ENCODE data around the gene UBE2QL1.

The UBE2QL1 gene

DNA sequence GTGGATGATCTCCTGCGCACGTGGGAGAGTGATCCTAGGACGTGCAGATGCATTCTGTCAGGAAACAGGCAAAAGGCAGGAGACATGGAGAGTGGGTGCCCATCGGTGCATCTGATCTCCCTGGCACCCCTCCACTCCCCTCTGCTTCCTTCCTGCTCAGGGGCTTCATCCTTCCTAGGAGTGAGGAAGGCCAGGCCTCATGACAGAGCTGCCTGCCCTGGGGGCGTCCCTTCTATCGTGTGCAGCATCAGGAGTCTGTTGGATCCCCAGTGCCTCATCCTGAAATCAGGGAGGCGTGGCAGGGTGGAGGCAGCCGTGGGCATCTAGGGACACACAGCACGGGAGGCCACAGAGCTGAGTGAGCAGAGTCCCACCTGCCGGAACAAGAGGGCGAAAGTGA lies 30.1 kb downstream of the UBE2QL1 start:
- DNase-seq (ENCODE audit: low read depth) = no peak

DNA sequence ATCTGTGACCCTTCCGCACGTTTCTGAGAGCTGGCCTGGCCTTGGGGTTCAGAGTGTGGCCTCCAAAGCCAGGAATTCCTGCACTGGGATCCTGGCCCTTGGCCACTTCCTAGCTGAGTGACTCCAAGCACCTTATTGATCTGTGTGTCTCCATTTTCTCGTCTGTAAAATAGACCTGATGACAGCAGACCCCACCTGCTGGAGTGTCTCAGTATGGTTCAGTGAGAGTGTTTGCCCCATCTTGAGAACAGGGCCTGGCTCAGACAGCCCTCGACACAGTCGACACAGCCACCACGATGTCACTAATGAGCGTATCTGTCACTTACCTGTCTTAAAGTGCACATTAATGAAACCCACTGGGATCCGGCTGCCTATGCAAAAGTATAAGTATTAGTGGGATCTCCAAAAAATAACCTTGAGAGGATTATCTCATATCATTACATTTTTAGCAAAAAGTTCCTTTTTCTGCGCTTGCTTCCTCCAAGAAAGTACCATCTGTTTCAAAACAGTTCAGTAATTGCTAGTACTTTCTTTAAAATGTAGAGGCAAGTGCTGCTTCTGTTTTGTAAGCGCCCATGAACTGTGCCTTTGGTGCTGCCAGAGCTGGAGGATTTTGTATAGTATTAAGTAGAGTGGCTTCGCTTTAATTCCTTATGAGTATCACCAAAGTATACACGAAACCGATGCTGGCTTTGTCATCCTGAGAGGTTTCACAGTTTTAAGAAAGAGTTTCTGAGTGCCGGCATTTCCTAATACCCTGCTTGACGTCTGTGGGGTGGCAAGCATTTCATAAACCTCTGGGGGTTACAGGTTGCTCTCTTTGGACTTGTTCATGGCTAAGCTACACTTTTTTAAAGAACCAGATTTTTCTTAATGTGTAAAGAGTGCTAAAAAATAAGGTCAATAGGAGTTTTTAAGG lies 31.7 kb downstream of the UBE2QL1 start:
- no peak for DNase-seq (ENCODE audit: low read depth)

DNA sequence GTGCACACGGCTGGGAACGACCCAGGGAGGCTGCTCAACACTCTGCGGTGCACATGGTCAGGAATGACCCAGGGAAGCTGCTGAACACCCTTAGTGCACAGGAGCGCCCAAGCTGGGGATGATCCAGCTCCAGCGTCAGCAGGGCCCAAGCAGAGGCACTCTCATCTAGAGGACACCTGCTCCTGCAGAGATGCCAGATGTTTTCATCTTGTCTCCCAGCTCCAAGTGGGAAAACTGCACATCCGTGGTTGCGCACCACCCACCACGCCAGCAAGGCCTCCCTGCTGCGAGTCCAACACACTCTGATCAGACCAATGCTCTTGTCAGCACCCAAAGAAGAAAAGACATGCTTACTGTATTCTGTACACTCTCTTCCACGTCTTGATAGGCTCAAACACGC lies 34.1 kb downstream of the UBE2QL1 start:
- DNase-seq (ENCODE audit: low read depth) = no peak

DNA sequence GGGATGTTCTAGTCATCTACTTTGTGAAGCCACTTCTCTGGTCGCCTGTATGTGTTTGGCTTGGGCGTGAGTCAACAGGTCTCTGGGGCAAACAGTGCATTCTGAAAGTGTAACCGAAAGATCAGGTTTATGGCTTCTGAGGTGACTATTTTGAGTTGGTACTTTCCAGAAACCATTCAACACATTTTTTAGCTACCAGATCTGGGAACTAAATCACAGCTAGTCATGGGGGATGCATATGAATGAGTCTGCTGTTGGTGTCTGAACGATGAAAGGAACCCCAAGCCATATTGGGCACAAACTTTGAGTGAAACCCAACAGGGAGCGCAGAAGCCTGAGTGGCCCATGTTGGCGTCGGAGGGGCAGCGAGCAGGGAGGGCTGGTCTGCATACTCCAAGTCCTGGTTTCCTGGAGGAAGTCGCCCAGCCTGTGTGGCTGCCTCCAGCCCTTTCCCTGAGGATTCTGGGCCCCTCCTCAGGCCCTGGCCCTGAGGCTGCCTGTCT lies 35.3 kb downstream of the UBE2QL1 start:
- no peak for DNase-seq (ENCODE audit: low read depth)

DNA sequence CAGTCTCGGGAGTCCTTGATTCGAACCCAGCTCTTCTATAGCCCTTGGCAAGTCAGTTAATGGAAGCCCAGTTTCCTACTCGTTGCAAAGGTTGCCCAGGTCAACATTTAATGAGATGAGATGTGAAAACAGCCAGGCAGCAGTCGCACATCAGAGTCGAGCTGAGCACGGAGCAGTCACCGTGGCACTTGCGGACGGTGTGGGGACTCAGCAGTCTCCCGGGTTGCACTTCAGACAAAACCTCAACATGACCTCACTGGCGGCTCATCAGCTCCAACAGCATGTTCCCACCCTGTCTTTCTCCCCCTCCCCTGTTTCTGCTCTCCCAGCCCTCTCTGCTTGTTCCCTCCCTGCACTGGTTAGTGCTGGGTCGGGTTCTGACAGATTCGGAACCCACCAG lies 35.8 kb downstream of the UBE2QL1 start:
- DNase-seq (ENCODE audit: low read depth) = no peak

DNA sequence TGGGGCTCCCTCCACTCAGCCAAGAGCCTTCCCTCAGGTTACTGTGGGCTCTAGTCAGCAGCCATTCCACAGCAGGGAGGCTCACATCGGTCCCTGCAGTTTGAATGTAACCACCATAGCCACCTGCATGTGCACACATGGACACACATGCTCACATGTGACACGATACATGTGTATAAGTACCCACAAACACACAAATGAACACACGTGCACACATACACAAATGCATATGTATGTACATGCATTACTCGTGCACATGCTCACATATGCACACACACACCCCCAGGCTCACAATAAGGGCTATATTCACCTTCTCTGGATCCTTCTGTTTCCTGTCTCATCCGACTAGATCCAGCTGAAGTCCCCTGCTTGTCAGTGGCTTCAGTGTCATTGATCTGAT lies 36.2 kb downstream of the UBE2QL1 start:
- no peak for DNase-seq (ENCODE audit: low read depth)

DNA sequence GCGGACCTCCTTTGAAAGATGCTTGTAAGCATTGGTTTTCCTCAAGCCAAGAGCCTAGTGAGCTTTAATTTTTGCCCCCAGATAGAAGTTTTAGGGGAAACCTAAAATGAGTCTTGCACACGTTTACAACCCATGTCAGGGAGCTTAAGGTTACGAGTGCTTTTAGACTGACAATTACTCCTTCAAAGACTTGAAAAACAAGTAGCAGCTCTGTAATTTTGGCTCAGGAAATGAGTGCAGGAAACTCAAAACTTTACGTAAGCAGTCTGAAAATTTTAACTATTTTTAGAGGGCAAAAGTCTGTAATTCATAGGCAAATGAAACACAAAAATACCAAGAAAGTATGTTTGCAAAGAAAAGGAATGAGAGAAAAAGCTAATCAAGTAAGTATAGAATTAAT lies 36.8 kb downstream of the UBE2QL1 start:
- no peak for DNase-seq (ENCODE audit: low read depth)

DNA sequence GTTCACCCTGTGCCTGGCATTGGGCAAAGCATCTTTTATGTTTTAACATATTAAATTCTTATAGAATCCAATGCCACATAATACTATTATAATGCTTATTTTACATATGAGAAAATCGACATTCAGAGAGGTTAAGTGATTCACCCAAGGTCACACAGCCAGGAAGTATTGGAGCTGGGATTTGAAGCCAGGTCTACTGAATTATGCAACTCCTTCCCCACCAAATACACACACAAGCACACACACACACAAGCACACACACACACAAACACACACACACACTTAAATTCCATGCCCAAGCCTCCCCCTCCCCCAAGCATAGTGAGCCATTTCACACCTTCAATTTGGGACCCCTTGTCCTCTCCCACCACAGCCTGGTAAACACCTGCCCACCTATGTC lies 37.4 kb downstream of the UBE2QL1 start:
- no peak for DNase-seq (ENCODE audit: low read depth)

DNA sequence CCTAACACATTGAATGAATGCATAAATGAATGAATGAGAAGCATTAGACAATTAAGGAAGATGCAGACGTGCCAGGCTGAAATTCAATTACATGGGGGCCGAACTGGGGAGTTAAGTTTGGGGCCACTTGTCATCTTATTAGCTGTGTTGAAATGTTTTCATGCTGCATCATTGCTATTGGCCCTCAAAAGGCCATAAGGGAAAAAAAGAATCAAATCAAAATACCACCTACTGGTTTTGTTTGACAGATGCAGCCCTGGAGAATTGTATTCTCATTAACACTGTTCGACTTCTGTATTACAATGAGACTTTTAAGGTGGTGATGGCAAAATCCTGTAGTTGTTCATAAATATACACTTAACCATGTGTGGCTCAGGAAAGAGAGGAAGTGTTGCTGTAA lies 38.4 kb downstream of the UBE2QL1 start:
- no peak for DNase-seq (ENCODE audit: low read depth)

DNA sequence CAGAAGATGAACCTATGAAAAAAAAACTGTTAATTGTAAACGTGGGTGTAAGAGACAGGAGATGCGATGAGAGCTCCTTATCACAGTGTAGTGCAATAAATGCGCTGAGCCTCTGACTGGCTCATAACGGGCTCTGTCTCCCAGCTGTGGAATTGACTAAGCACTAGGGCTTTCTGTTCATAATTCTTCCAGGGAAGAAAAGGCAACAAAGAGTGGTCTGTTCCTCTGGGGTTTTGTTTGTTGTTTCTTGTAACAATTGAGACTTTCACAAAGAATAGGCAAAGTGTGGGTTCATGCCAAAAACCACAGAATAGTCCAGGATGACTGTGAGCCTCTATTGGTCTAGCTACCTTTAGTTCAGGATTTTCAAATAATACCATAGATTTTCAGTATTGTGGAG lies 39.4 kb downstream of the UBE2QL1 start:
- no peak for DNase-seq (ENCODE audit: low read depth)

DNA sequence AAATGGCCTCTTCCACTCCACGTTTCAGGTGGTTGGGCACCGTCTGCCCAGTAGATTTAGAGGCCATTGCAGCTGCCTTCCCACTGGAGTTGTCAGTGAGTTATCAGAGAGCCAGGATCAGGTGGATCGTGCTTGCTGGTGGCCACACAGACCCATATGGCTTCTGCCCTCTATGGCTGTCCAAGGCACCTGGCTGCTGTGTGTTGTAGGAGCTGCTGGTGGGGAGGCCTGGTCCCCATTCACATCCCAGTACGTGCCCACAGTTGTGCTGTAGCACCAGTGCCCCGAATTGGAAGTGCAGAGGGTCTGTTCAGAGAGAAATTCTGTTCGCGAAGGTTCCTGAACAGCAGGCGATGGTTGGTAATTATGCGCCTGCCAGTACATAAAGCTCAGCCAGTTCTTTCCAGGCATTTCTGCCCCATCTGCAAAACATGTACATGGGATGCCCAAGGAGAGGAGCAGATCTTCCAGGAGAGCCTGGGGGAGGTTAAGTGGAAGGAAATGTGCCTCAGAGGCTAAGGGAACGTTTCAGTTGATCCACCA lies 41.1 kb downstream of the UBE2QL1 start:
- no peak for DNase-seq (ENCODE audit: low read depth)

DNA sequence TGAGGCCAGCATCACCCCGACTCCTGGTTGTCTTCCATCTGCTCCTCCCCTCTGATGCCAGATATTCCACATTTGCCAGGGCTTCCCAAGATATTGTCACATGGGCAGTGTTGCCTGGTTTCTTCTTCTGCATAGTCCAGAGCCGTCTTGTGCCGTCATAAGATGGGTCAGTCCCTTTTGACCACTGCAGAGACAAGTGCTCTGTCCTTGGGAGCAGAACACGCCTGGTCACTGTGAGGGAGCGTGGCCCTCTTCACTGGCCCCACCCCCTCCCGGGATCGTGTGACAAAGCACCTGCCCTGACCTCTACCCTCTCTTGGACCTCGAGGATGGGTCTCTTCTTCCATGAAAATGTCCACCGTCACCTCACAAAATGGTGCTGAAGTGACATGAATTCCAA lies 41.6 kb downstream of the UBE2QL1 start:
- no peak for DNase-seq (ENCODE audit: low read depth)

DNA sequence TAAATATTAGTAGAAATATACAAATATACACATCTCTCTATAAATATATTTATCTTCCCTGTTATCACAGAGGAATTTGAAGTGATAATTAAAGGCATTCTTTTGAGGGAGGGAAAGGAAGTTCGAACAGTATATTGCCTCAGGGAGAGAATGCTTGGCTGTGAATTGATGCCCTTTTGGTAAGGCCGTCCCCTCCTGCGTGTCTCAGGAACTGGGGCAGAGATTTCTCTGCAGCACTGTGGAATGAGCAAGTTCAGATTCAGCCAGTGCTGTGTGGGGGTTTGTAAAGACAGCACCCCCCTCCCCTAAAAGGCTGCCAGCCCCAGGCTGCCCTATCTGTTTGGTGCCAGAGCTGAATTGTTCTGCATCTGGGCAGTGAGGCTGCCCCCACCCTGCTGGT lies 42.0 kb downstream of the UBE2QL1 start:
- no peak for DNase-seq (ENCODE audit: low read depth)

DNA sequence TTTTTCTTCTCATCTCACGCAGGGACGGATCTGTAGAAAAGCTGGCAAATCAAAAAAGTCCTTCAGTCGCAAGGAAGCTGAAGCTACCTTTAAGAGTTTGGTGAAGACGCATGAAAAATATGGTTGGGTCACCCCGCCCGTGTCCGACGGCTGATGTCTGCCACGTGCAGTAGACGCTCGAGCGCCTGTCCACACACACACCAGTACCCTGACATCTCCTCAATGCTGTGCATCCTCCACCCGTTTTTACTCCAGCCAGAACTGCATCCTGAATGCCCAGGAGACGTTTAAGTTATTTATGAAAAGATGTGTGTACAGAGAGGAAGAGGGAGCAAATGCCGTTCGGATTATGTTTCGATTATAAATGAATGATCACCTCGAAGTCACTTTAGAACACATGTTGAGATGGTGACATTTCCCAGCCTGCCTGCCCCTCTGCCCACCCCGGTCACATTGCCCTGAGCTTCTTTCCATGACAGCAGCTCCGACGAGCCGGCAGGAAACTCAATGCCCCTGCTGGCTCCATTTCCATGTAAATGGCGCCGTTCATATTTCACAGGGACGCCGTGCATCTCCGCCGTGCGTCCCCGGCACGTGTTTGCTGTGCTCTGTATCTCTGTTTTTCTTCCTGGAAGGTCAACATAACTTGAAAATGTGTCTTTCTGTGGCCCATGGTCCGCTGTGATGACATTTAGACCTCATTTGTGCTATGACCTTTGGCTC lies 42.7 kb downstream of the UBE2QL1 start:
- no peak for DNase-seq (ENCODE audit: low read depth)

DNA sequence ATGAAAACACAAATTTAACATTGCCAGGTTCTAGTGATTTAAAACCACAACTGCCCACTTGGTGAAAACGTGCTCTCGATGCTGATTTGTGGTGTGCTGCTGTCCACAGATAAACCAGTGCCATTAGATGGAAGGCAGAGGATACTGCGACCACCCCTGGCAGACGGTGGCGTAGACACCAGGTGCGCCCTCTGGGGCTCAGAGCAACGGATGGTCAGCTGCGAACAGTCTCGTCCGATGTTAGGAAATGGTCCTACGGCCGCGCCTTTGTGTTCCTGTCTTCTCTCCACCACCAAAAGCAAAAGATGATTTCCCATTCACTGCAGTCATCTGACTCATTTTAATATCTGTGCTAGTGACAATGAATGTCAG lies 43.2 kb downstream of the UBE2QL1 start:
- no peak for DNase-seq (ENCODE audit: low read depth)

DNA sequence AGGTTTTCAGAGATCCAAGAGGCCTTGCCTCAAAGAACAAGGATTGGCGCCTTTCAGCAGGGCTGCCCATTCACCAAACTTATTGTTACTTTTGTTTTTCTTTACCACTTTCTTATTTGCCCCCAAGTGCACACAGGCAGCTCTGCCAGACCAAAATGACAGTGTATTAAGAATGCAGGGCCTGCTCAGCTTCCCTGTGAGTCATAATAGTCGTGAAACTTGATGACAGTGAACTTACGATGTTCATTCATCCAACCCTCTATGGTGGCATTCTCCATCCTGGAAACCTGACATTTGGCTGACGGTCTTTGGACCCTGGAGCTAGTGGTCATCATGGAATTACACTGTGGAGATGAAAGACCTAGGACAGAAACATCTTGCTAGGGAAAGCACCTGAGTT lies 44.3 kb downstream of the UBE2QL1 start:
- no peak for DNase-seq (ENCODE audit: low read depth)

DNA sequence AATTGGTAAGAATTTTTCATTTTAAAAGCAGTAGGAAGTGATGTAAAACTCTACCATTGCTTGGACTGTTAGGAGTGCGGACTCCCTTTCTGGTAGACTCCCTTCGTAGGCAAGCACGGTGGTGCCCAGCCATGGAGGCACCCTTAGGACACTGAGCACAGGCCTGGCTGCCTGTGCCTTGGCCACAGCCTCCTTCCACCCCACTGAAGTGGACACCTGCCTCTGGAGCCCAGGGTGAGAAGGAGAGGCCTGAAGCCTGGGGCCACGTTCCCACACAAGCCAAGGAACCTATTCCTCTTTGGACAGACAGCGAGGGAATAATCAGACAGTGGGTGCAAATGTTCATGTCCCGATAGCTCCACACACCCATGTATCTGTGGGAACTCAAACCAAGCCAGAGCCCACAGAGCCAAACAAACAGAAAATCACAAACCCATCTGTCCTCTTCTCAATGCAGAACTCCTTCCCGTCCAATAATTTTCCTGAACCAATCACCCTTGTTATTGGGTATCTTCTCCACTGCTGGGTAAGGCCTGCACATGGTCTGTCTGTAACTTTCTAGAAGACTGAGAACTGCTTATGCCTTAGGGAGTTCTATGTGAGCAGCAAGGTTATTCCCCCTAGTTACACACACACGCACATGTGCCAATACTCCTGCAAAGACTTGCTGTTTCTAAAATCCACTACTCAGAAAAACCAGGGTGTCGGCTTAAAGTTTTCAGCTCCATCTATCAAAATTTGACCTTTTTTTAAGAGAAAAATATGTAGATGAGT lies 45.2 kb downstream of the UBE2QL1 start:
- DNase-seq (ENCODE audit: low read depth) = no peak

DNA sequence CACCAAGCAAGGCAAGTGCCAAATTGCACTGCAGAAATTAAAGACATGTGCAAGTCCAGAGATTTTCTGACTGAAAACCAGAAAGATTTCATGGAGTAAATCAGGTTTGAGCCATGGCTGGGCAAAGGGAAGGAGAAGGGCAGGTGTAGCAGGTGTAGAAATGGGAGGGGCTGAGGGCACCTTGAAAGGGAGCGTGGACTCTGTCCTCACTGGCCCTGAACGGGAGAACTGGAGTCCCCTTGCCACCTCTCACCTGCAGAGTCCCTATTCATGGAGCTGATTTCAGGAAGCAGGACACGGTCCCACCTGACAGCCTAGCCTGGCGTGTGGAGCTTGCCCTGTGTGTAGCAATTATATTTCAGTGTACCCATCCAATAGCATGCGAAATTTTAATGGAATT lies 46.3 kb downstream of the UBE2QL1 start:
- DNase-seq (ENCODE audit: low read depth) = no peak

DNA sequence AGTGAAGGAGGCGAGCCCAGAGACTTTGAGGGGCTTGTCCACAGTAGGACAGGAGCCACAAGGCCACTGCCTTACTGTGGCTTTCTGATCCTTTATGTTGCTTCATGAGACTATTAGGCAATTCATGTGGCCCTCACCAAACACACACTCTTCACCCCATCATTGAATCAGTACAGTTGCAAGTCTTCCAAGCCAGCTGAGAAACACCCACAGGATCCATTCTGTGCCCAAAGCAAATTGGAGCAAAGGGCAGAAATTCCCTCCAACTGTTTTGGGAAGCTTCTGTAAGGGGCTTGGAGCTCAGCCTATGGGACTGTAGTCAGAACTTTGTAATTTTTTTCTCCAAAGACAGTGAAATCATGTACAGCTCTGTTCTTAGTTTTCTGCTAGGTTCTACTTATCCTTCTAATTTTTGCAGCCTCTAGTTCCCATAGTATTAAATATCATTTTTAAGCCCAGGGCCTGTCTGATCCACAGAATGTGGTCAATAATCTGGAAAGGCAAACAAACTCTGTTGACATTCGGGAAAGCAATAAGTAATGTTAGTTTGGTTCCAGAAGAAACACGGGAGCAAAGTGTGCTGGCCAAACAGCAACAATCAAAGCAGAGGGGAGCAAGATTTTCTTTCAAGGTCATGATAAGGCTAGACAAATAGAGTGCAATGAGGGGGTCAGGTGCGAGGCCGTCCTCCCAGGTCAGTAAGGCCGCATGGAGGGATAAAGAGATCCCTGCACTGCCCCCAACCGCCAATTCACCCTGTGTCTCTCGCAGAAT lies 47.0 kb downstream of the UBE2QL1 start:
- DNase-seq (ENCODE audit: low read depth) = no peak

DNA sequence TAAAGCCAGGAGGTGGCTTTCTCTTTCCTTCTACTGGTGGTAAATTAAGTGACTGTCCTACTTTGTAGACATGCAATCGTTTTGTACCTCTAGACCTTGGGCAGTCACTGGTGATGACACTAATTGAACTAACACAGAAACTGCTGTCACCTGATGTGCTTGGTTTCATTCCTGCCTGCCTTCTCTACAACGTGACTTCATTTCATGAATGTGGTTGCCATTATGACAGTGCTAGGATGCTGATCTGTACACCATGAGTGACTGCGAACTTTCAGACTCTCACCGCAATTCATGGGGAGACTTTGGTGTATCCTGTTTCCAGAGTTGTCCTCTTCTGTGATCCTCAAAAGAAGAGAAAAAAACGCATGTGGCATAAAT lies 47.5 kb downstream of the UBE2QL1 start:
- no peak for DNase-seq (ENCODE audit: low read depth)

DNA sequence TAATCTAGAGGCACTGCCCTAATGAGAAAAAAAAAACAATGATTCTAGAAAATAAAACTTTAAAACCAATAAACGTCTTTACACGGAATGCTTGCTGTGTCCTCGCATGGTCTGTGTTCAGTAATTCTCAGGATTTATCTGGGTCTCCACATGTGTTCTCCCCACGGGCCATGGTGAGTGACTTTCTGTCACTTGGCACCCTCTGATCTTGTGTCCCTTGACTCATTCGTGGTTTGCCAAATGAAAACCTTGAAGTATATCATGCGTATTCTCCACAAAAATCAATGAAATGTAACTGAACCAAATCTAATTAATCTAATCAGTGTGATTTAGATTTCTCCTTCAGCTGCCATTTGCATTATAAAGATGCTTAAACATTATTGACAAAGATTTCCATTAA lies 48.0 kb downstream of the UBE2QL1 start:
- DNase-seq (ENCODE audit: low read depth) = no peak

DNA sequence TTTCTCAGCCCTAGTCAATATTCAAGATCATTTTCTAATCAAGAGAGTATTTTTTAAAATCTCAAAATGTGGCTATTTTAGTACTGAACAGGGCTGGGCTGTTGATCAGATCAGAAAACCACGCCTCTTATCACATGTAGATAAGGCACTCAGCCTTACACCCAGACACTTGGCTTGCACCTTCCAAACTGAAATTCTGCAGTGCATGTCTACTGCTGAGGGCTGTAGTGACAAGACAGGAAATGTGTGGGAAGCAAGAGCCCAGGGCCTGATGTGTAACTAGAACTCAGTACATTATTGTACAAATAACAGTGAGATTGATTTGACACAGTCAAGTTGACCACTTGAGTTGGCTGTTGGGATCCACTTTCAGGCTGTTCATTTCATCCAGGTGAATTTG lies 48.6 kb downstream of the UBE2QL1 start:
- no peak for DNase-seq (ENCODE audit: low read depth)
